Brain microvascular endothelial cell (primary cell): ENCODE data around the gene RABAC1.

Experiments used
- DNase-seq: peaks from one replicate; pipeline ENCODE4 v3.0.0-alpha.2; 2020
- H3K27ac ChIP-seq: fragments of 250-450 bp; sonication (Bioruptor Pico); 2 replicates; pipeline ENCODE4 v1.5.1; 2020; ENCODE audit warnings: mild to moderate bottlenecking, moderate library complexity
- H3K27me3 ChIP-seq: fragments of 250-450 bp; sonication (Bioruptor Pico); replicated peaks from 2 replicates; pipeline ENCODE4 v1.5.1; 2020; ENCODE audit warnings: mild to moderate bottlenecking
- H3K36me3 ChIP-seq: fragments of 250-450 bp; sonication (Bioruptor Pico); replicated peaks from 2 replicates; pipeline ENCODE4 v1.5.1; 2020; ENCODE audit warnings: mild to moderate bottlenecking
- H3K4me3 ChIP-seq: 2 replicates; pipeline ENCODE4 v1.5.1; 2011; ENCODE audit warnings: low read depth, mild to moderate bottlenecking, control low read depth, low read length, moderate library complexity
- CTCF ChIP-seq: IDR thresholded peaks from 2 replicates; pipeline ENCODE4 v1.5.1; 2011; ENCODE audit warnings: low read depth, mild to moderate bottlenecking, moderate library complexity, low read length, control low read depth, inconsistent platforms; ENCODE audit errors: missing control alignments
- in situ Hi-C: cut with HindIII; loops from 2 replicates; pipeline ENCODE4 v1.10.0; 2017; ENCODE audit warnings: low sequenced_read_pairs, low pct_ligation_motif_present

RABAC1 gene

GRCh38 chr19:41968751-41969595 is 9.9 kb upstream of the RABAC1 start:
- in situ Hi-C loops: no loop called here
- TF ChIP-seq CTCF: no peak
- DNase-seq: no peak
- H3K27ac ChIP-seq: no peak overlapping the region
- H3K27me3 ChIP-seq: peaks cover 2% of the 10 kb centered on the region
- no peaks in the 10 kb centered on the region for H3K36me3 ChIP-seq
- H3K4me3 ChIP-seq: no peak overlapping the region

DNA sequence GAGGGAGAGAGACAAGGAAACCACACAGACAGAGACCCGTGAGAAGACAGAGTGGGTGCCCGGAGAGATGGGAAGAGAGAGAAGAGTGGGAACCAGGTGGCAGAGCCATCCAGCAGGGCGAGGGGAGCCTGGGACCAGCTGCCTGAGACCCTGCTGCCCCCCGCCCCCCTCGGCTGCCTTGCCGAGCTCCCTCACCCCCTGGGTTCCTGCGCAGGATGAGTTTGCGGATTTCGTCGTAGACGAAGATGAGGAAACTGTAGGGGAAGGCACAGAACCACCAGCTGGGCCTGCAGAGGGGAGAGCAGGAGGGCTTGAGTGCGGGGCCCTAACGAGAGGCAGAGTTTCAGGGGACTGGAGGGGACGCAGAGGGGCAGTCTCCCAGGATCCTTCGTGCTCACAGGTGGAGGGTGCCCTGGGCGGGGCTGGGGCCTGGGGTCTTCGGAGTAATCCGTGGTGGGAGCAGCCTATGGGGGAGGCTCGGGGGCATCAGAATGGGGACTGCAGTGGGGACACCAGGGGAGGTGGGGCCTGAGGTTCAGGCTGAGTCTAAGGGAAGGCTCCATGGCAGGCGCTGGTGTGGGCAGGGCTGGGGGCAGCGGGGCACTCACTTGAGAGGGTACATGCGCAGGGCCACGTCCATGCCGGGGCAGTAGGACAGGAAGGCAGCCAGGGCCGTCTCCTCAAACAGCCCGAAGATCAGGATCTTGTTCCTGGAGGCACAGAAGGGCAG is 8.1 kb upstream of the RABAC1 start:
- H3K36me3 ChIP-seq: no peaks in the 10 kb centered on the region
- TF ChIP-seq CTCF: no peak
- peaks cover 2% of the 10 kb centered on the region for H3K27me3 ChIP-seq
- H3K4me3 ChIP-seq: no peak overlapping the region
- DNase-seq: no peak
- in situ Hi-C loops: no loop called here
- no peak overlapping the region for H3K27ac ChIP-seq

- no peak for DNase-seq
- Histone ChIP-seq H3K27me3 (peaks cover 2% of the 10 kb centered on the region), H3K36me3 (no peaks in the 10 kb centered on the region), H3K4me3 (no peak overlapping the region), H3K27ac (no peak overlapping the region)
- in situ Hi-C loops: no loop called here
- TF ChIP-seq CTCF: no peak
Observed at GRCh38 chr19:41965106-41965505, 6.0 kb upstream of the RABAC1 start.

- no peak for DNase-seq
- Histone ChIP-seq H3K27ac (no peak overlapping the region), H3K36me3 (peaks cover 10% of the 10 kb centered on the region), H3K4me3 (no peak overlapping the region), H3K27me3 (peaks cover under 1% of the 10 kb centered on the region)
- in situ Hi-C loops: no loop called here
- no peak for TF ChIP-seq CTCF
Observed at GRCh38 chr19:41960973-41961372, 1.9 kb upstream of the RABAC1 start.

- peak overlapping the region; percentile 90 for H3K4me3 ChIP-seq
- no peaks in the 10 kb centered on the region for H3K27me3 ChIP-seq
- peaks cover 15% of the 10 kb centered on the region for H3K36me3 ChIP-seq
- peak; percentile 74 for DNase-seq
- in situ Hi-C loops: no loop called here
- TF ChIP-seq CTCF: no peak
- peak overlapping the region; percentile 89 for H3K27ac ChIP-seq
Observed at GRCh38 chr19:41958367-41959055, 610 bp downstream of the RABAC1 start.
